Astrocyte of the spinal cord (primary cell): Measurements from ENCODE around the gene PRR36.

Source experiments
- DNase-seq: peaks from one replicate; pipeline ENCODE4 v3.0.0; 2011; ENCODE audit warnings: low read depth, low spot score
- H3K4me3 ChIP-seq: 2 replicates; pipeline ENCODE4 v1.5.1; 2011; ENCODE audit warnings: low read depth, mild to moderate bottlenecking, low read length, moderate library complexity
- in situ Hi-C: cut with HindIII; loops from 2 replicates; pipeline ENCODE4 v1.10.0; 2017; ENCODE audit warnings: low sequenced_read_pairs
- TF ChIP-seq, protein P1 (sequence below): IDR thresholded peaks from 2 replicates; pipeline ENCODE4 v1.5.1; 2012; ENCODE audit warnings: low read depth, mild to moderate bottlenecking, low read length, inconsistent platforms

The PRR36 gene

DNA sequence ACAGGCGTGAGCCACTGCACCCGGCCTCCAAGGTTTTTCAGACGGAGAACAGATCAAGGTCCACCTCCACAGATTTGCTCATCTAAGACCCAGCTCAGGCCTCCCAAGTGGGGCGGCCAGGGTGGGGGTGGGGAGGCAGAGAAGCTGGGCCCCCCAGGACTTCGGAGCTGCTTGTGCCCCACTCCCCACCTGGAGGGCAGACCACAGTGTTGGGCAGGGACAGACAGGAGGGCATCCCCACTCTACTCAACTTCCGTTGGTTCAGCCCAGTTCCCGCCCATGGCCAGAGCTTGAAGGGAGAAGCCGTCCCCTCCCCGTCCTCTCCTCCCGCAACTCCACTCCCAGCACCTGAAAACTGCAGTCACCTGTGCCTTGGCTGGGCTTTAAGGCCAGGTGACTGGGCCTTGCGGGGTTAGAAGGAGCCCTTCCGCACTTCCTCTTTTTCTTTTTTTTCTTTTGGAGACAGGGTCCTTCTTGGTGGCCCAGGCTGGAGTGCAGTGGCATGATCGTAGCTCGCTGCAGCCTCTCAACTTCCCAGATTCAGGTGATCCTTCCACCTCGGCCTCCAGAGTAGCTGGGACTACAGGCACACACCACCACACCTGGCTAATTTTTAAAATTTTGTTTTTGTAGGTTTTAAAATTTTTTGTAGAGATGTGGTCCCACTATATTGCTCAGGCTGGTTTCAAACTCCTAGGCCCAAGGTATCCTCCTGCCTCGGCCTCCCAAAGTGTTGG is 13.4 kb upstream of the PRR36 start:
- no peak for DNase-seq
- in situ Hi-C loops: no loop called here
- TF ChIP-seq, protein P1, sequence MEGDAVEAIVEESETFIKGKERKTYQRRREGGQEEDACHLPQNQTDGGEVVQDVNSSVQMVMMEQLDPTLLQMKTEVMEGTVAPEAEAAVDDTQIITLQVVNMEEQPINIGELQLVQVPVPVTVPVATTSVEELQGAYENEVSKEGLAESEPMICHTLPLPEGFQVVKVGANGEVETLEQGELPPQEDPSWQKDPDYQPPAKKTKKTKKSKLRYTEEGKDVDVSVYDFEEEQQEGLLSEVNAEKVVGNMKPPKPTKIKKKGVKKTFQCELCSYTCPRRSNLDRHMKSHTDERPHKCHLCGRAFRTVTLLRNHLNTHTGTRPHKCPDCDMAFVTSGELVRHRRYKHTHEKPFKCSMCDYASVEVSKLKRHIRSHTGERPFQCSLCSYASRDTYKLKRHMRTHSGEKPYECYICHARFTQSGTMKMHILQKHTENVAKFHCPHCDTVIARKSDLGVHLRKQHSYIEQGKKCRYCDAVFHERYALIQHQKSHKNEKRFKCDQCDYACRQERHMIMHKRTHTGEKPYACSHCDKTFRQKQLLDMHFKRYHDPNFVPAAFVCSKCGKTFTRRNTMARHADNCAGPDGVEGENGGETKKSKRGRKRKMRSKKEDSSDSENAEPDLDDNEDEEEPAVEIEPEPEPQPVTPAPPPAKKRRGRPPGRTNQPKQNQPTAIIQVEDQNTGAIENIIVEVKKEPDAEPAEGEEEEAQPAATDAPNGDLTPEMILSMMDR: no peak
- H3K4me3 ChIP-seq: no peak overlapping the region

GRCh38 chr19:7885818-7886217 is 11.6 kb upstream of the PRR36 start:
- TF ChIP-seq, protein P1: no peak
- no peak for DNase-seq
- in situ Hi-C loops: no loop called here
- no peak overlapping the region for H3K4me3 ChIP-seq

GRCh38 chr19:7883796-7884570 is 9.8 kb upstream of the PRR36 start:
- no peak for DNase-seq
- H3K4me3 ChIP-seq: no peak overlapping the region
- in situ Hi-C loops: no loop called here
- TF ChIP-seq, protein P1: no peak

DNA sequence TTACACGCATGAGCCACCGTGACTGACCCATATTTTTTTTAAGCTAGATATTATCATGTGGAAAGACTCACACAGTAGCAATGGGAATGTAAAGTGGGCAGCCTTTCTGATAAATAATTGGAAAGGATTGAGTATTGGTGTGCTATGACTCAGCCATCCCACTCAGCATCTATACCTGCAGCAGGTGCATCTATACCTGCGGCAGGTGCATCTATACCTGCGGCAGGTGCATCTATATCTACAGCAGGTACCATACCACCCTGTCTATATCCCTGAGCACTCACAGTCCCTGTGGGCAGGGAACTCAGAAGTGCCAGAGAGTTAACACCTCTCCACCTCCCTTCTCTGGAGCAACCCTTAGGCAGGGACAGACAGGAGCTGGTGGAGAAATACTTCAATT is 8.9 kb upstream of the PRR36 start:
- in situ Hi-C loops: no loop called here
- no peak for DNase-seq
- TF ChIP-seq, protein P1: no peak
- H3K4me3 ChIP-seq: no peak overlapping the region

DNA sequence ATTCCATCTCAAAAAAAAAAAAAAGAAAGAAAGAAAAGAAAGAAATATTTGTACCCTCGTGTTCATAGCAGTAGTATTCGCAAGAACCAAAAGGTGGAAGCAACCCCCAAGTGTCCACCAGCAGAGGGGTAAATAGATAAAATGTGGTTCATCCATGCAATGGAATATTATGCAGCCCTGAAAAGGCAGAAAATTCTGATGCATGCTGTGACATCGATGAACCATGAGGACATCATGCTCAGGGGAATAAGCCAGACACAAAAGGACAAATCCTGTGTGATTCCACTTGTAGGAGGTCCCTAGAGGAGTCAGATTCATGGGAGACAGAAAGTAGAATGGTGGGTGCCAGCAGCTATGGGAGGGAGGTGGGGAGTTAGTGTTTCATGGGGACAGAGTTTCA is 7.7 kb upstream of the PRR36 start:
- TF ChIP-seq, protein P1: no peak
- DNase-seq: no peak
- H3K4me3 ChIP-seq: no peak overlapping the region
- in situ Hi-C loops: no loop called here

DNA sequence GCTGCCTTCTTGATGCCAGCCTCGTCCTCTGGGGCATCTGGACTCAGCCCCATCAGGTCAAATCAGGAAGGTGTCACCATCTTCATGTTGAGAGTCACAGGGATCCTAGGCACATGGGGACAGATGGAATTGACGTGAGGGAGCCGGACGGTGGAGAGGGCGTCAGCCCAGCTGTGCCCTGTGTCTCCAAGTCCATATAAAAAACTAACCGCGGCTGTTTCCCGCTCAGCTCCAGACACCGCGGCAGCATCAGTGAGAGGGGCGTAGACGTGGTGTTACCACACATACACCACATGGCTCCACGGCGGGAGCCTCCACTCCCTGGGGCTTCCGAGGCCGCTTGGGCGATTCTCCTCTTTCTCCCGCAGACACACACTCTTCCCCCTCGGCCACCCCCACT is 5.6 kb upstream of the PRR36 start:
- no peak for DNase-seq
- in situ Hi-C loops: no loop called here
- H3K4me3 ChIP-seq: no peak overlapping the region
- TF ChIP-seq, protein P1: no peak
